ENCODE measurements around the gene TRAPPC6A. TPM values are rescaled to one million over a fixed set of nuclear protein-coding genes. Genes with fewer than 3 reads are reported as not detected.

TRAPPC6A gene
- total RNA-seq, 1 experiment from 2014 or later, result 59.9 TPM

GRCh38 chr19:45172611-45173208 lies 5.3 kb downstream of the TRAPPC6A start:
- Histone ChIP-seq H3K79me1 (ENCODE audit: insufficient read depth, low read depth, low read length, poor library complexity, severe bottlenecking) (no peaks in the 10 kb centered on the region), H2AFZ (ENCODE audit: low read length) (no peak overlapping the region), H3K27me3 (ENCODE audit: insufficient read depth, low read length) (no peaks in the 10 kb centered on the region), H3T11ph (ENCODE audit: low read length) (no peak overlapping the region), H2BK12ac (ENCODE audit: insufficient read length, low read depth, low read length) (no peak overlapping the region), H3K18ac (ENCODE audit: insufficient read length, low read depth, low read length) (no peak overlapping the region), H4K91ac (ENCODE audit: insufficient read length, low read depth, low read length) (no peak overlapping the region), H3K14ac (ENCODE audit: insufficient read depth, low read length) (no peak overlapping the region; the same call in 1 of the 2 replicates), H2BK15ac (ENCODE audit: low read depth, low read length) (no peak overlapping the region), H3K9me3 (ENCODE audit: control insufficient read depth, low read depth, low read length) (no peaks in the 10 kb centered on the region), H3K27ac (ENCODE audit: insufficient read length, low read depth, low read length) (no peak overlapping the region), H3K56ac (ENCODE audit: insufficient read length, low read depth, low read length) (no peak overlapping the region), H3K79me2 (ENCODE audit: insufficient read depth, low read length) (no peaks in the 10 kb centered on the region; the same call in 1 of the 2 replicates), H3K9ac (ENCODE audit: extremely low read depth, insufficient read length, low read length) (no peak overlapping the region), H4K8ac (replicated peaks; ENCODE audit: insufficient read length, low read depth, low read length) (no peak overlapping the region), H2BK120ac (ENCODE audit: low read depth, low read length, poor library complexity, severe bottlenecking) (no peak overlapping the region), H3K23ac (ENCODE audit: insufficient read length, low read depth, low read length) (no peak overlapping the region), H2AK5ac (ENCODE audit: insufficient read length, low read length) (no peak overlapping the region), H4K5ac (ENCODE audit: insufficient read length, low read depth, low read length) (no peak overlapping the region), H3K4ac (ENCODE audit: low read depth, low read length) (no peak overlapping the region), H3K4me1 (ENCODE audit: insufficient read depth, low read length) (no peaks in the 10 kb centered on the region), H3K23me2 (ENCODE audit: insufficient read length, low read depth, low read length, poor library complexity, severe bottlenecking) (peaks cover 4% of the 10 kb centered on the region), H2BK20ac (ENCODE audit: low read depth, low read length, poor library complexity, severe bottlenecking) (no peak overlapping the region), H2BK5ac (ENCODE audit: insufficient read length, low read length) (no peak overlapping the region), H3K4me2 (ENCODE audit: insufficient read depth, insufficient read length, low read length) (no peak overlapping the region), H4K20me1 (ENCODE audit: control insufficient read depth, insufficient read depth, insufficient read length) (no peaks in the 10 kb centered on the region)
- no CpG with 5 or more reads among the region's 18 CpGs for WGBS (ENCODE audit: extremely low coverage, insufficient read length, low lambda C conversion rate)
- TF ChIP-seq, protein P1, sequence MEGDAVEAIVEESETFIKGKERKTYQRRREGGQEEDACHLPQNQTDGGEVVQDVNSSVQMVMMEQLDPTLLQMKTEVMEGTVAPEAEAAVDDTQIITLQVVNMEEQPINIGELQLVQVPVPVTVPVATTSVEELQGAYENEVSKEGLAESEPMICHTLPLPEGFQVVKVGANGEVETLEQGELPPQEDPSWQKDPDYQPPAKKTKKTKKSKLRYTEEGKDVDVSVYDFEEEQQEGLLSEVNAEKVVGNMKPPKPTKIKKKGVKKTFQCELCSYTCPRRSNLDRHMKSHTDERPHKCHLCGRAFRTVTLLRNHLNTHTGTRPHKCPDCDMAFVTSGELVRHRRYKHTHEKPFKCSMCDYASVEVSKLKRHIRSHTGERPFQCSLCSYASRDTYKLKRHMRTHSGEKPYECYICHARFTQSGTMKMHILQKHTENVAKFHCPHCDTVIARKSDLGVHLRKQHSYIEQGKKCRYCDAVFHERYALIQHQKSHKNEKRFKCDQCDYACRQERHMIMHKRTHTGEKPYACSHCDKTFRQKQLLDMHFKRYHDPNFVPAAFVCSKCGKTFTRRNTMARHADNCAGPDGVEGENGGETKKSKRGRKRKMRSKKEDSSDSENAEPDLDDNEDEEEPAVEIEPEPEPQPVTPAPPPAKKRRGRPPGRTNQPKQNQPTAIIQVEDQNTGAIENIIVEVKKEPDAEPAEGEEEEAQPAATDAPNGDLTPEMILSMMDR (conservative IDR thresholded peaks at IDR 0.05), result no peak
- no peak overlapping the region for H3K27ac Mint-ChIP-seq
- peaks cover 0 to 3% of the 10 kb centered on the region in 2 experiments; a peak in 2 of 4 replicates for H3K4me1 Mint-ChIP-seq
- no peaks in the 10 kb centered on the region for H3K36me3 Mint-ChIP-seq (ENCODE audit: insufficient read depth in 1 of 3, low read depth in 3 of 3)
- H3K9me3 Mint-ChIP-seq, result no peaks in the 10 kb centered on the region
- no peak overlapping the region for H3K4me3 Mint-ChIP-seq
- DNase-seq, result no peak
- H3K27me3 Mint-ChIP-seq (ENCODE audit: low read depth), result no peaks in the 10 kb centered on the region; the same call in 1 of the 2 replicates

Data from H9 (cell line).